Measurements from ENCODE around the gene TRIM52.

The TRIM52 gene

GRCh38 chr5:181205761-181206649 lies 54.9 kb downstream of the TRIM52 start:
- no peak for TF ChIP-seq CTCF (conservative IDR thresholded peaks at IDR 0.05)
- peak overlapping the region; percentile 81 for H3K27ac ChIP-seq
